Natural killer cell (primary cell): ENCODE results near the gene CCDC69. TPM values are rescaled to one million over a fixed set of nuclear protein-coding genes. Genes with fewer than 3 reads are reported as not detected.

Experiments
- ATAC-seq, 3 donors: fragments of 150-1000 bp in 2 of 3; fragments of 200-7000 bp in 1 of 3; cut with Tn5 transposase; 1 replicate in 1 of 3; 2 replicates in 2 of 3; pipeline ENCODE4 v1.10.0; 2021; ENCODE audit warnings: mild to moderate bottlenecking in 2 of 3, moderate library complexity in 2 of 3
- DNase-seq, 2 donors: peaks; one replicate each; pipeline versions ENCODE4 v3.0.0 to v3.0.0-alpha.2; 2013 to 2021; ENCODE audit warnings: mixed read lengths in 1 of 2
- H3K27ac ChIP-seq: one replicate; pipeline ENCODE4 v1.5.1; 2013; ENCODE audit warnings: mild to moderate bottlenecking, low read length
- H3K27me3 ChIP-seq: one replicate; pipeline ENCODE4 v1.6.1; 2013; ENCODE audit warnings: low read length; ENCODE audit not compliant: control insufficient read depth, insufficient read depth
- H3K36me3 ChIP-seq: one replicate; pipeline ENCODE4 v1.6.1; 2013; ENCODE audit warnings: low read length; ENCODE audit not compliant: control insufficient read depth, insufficient read depth
- H3K4me1 ChIP-seq: one replicate; pipeline ENCODE4 v1.6.1; 2013; ENCODE audit warnings: low read length; ENCODE audit not compliant: control insufficient read depth, insufficient read depth
- H3K4me3 ChIP-seq: one replicate; pipeline ENCODE4 v1.5.1; 2013; ENCODE audit warnings: low read length
- H3K9me3 ChIP-seq: one replicate; pipeline ENCODE4 v1.6.1; 2013; ENCODE audit warnings: low read length; ENCODE audit not compliant: control insufficient read depth, insufficient read depth
- H3K27ac Mint-ChIP-seq, 2 donors: one replicate each; pipeline ENCODE4 v1.8.0; 2022; ENCODE audit warnings: mild to moderate bottlenecking in 2 of 2, mixed read lengths in 2 of 2, moderate library complexity in 1 of 2
- H3K27me3 Mint-ChIP-seq, 2 donors: one replicate each; pipeline ENCODE4 v1.8.0; 2022; ENCODE audit warnings: low read depth in 2 of 2, mixed read lengths in 2 of 2
- H3K36me3 Mint-ChIP-seq: one replicate; pipeline ENCODE4 v1.8.0; 2022; ENCODE audit warnings: mixed read lengths
- H3K4me1 Mint-ChIP-seq, 2 donors: one replicate each; pipeline ENCODE4 v1.8.0; 2022; ENCODE audit warnings: mixed read lengths in 2 of 2
- H3K4me3 Mint-ChIP-seq: one replicate; pipeline ENCODE4 v1.8.0; 2022; ENCODE audit warnings: mild to moderate bottlenecking, moderate library complexity, mixed read lengths
- H3K9me3 Mint-ChIP-seq, 2 donors: one replicate each; pipeline ENCODE4 v1.8.0; 2022; ENCODE audit warnings: mixed read lengths in 2 of 2
- WGBS: methylation state at CpG from one replicate; pipeline ENCODE4 v1.1.7; 2013; ENCODE audit warnings: missing lambda C conversion rate; ENCODE audit not compliant: insufficient coverage; 5-methylcytosine and 5-hydroxymethylcytosine counted together
- intact Hi-C: fragments of 100-400 bp; cut with micrococcal nuclease; formaldehyde crosslinking; loops from one replicate; pipeline ENCODE4 v1.14.2; 2022
- total RNA-seq, 4 donors: library from RNA; stranded (reverse); fragments of 120-200 nt in 1 of 4; gene quantifications; one replicate each; pipeline versions ENCODE4 v1.2.3 to v1.2.4, GENCODE V29; 2013 to 2022
- TF ChIP-seq, protein P1 (sequence below): fragments of 200-600 bp; IDR thresholded peaks from one replicate; pipeline ENCODE4 v1.8.0; 2022; ENCODE audit warnings: antibody characterized with exemption

Gene CCDC69
- total RNA-seq, 3 donors from 2014 or later (not counting 1 experiment from before 2014, with no cell fraction given): 181 to 227 (median 204) TPM

DNA sequence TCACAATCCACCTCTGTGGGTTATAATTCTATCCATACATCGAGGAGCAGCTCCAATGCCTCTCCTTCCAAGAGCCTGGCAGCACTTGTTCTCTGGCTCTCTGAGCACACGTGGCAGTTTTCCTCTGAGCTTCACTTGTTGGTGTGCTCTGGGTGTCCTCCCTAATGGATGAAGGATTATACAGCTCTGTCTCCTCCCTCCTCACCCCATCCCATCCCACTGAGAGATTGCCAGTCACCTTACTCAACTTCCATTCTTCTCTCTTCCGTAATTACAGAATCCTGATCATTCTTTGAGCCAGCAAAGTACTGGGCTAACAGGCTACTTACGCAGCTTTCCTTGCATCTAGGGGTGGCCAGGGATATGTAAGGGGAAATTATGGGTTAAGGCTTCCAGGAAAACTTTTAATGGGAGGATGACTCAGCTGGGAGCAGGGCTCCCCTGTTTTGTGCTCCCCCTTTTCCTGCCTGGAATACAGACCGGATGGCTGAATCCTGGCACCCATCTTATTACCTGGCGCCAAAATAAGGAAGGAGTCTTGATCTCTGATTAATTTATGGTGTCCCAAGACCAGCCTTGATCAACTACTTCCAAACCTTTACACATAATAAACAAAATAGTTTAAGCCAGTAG lies 6.3 kb upstream of the CCDC69 start:
- Histone ChIP-seq H3K27ac (no peak overlapping the region), H3K27me3 (no peaks in the 10 kb centered on the region), H3K4me1 (peaks cover 16% of the 10 kb centered on the region), H3K9me3 (no peaks in the 10 kb centered on the region), H3K4me3 (no peak overlapping the region), H3K36me3 (no peaks in the 10 kb centered on the region)
- H3K27me3 Mint-ChIP-seq: no peaks in the 10 kb centered on the region
- intact Hi-C loops: loop anchor here (5.0 kb wide), 1 partner anchor 93 kb away; no protein-coding TSS in a partner anchor
- H3K27ac Mint-ChIP-seq: no peak overlapping the region
- no peaks in the 10 kb centered on the region for H3K36me3 Mint-ChIP-seq
- WGBS: 92% methylated on average over 6 of the region's 6 CpGs
- ATAC-seq (no peak), DNase-seq (no peak)
- no peak overlapping the region for H3K4me3 Mint-ChIP-seq
- TF ChIP-seq, protein P1, sequence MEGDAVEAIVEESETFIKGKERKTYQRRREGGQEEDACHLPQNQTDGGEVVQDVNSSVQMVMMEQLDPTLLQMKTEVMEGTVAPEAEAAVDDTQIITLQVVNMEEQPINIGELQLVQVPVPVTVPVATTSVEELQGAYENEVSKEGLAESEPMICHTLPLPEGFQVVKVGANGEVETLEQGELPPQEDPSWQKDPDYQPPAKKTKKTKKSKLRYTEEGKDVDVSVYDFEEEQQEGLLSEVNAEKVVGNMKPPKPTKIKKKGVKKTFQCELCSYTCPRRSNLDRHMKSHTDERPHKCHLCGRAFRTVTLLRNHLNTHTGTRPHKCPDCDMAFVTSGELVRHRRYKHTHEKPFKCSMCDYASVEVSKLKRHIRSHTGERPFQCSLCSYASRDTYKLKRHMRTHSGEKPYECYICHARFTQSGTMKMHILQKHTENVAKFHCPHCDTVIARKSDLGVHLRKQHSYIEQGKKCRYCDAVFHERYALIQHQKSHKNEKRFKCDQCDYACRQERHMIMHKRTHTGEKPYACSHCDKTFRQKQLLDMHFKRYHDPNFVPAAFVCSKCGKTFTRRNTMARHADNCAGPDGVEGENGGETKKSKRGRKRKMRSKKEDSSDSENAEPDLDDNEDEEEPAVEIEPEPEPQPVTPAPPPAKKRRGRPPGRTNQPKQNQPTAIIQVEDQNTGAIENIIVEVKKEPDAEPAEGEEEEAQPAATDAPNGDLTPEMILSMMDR: no peak
- peaks cover 15 to 16% of the 10 kb centered on the region in 2 donors for H3K4me1 Mint-ChIP-seq
- H3K9me3 Mint-ChIP-seq: no peaks in the 10 kb centered on the region

DNA sequence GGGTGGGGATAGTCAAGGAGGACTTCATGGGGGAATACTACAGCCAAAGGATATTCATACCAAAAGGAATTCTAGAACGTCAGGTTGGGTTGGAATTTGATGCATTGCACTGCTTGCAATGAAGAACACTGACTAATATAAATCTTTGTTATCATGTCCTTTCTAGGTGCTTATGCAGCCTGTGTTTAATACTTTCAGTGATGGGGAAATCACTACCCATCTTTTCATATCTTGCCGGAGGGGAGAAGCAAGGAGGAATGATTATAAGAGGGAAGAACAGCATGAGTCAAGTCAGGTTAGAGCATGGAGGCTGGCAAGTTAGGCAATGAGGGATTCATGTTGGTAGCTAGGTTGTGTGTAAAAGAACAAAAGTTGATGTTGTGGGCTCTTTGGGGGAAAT lies 5.1 kb upstream of the CCDC69 start:
- TF ChIP-seq, protein P1: no peak
- no peak overlapping the region for H3K27ac Mint-ChIP-seq

DNA sequence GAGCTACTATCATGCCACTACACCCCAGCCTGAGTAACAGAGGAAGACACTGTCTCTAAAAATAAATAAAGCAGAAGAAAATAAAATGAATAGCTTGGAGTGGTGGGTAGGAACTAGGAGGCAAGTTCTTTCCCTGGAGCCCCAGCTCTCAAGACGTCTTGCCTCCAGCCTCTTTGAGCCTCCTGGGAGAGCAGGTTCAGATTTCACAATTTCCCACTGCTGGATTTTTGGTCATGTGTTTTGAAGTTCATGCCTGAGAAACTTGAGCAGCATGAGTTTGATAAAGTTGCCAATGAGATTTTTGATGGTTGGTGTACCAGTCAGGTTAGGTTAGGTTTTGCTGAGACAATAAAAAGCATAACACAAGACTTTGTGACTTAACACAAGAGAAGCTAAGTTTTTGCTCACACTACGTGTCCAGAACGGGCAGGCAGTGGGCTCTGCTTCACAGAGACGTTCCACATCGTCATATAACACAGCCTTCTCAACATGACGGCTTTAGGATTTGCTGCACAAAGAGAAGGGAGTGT lies 4.1 kb upstream of the CCDC69 start:
- TF ChIP-seq, protein P1: no peak
- Histone ChIP-seq H3K36me3 (no peaks in the 10 kb centered on the region), H3K27me3 (no peaks in the 10 kb centered on the region), H3K4me1 (peaks cover 12% of the 10 kb centered on the region), H3K27ac (no peak overlapping the region), H3K9me3 (no peaks in the 10 kb centered on the region), H3K4me3 (no peak overlapping the region)
- no peaks in the 10 kb centered on the region for H3K9me3 Mint-ChIP-seq
- intact Hi-C loops: no loop called here
- DNase-seq: no peak
- no peak overlapping the region for H3K27ac Mint-ChIP-seq
- WGBS: 88% methylated on average over 6 of the region's 6 CpGs
- no peak overlapping the region for H3K4me3 Mint-ChIP-seq
- no peak for ATAC-seq
- H3K36me3 Mint-ChIP-seq: no peaks in the 10 kb centered on the region
- peaks cover 14 to 18% of the 10 kb centered on the region in 2 donors for H3K4me1 Mint-ChIP-seq
- H3K27me3 Mint-ChIP-seq: no peaks in the 10 kb centered on the region

More for the DNA sequence above, 5.1 kb upstream of the CCDC69 start:
- no peaks in the 10 kb centered on the region for H3K36me3 ChIP-seq
- 83% methylated on average over 2 of the region's 2 CpGs for WGBS
- Mint-ChIP-seq H3K9me3 (no peaks in the 10 kb centered on the region), H3K27me3 (no peaks in the 10 kb centered on the region), H3K36me3 (no peaks in the 10 kb centered on the region), H3K4me3 (no peak overlapping the region), H3K4me1 (peaks cover 13 to 15% of the 10 kb centered on the region in 2 donors)
- intact Hi-C loops: no loop called here
- peaks cover 13% of the 10 kb centered on the region for H3K4me1 ChIP-seq
- no peak overlapping the region for H3K27ac ChIP-seq
- no peak for DNase-seq
- ATAC-seq: no peak
- H3K9me3 ChIP-seq: no peaks in the 10 kb centered on the region
- no peaks in the 10 kb centered on the region for H3K27me3 ChIP-seq
- H3K4me3 ChIP-seq: no peak overlapping the region
